HG03025 (cell line): ENCODE results near the gene TMEM61.

ENCODE experiments used
- ATAC-seq: cut with Tn5 transposase; IDR thresholded peaks from one replicate; pipeline ENCODE4 v1.9.1; 2021; ENCODE audit warnings: mild to moderate bottlenecking, moderate library complexity; ENCODE audit not compliant: unreplicated experiment, low FRiP score

Gene TMEM61

DNA sequence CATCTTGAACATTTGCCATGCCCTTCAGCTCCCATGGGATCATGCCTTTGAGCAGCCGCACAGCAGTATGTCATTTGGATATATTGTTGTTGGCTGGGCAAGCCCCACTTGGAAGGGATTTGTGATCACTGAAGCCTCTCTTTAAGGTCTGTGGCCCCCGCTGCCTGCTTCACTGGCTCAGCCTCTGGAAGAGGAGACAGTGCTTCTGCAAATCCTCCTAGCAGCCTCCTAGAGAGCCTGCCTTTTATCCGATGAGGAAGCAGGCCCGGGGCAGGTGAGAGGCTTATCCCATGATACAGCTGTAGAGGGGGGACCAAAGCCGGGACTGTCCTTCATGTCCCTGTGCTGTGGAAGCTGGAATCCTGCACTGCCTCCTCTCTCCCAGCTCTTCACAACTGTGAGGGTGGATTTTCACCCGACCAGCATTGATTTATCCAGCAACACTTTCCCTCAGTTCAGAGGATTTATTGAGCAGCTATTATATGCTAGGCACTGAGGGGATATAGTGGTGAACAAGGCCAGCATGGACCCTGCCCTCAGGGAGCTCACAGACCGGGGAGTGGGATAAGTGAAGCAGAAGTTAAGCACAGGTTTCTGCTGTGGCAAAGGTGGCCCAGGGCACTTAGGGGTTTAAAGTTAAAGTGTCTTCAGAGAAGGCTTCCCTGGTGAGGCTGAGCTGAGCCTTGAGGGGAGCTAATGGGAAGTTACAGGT, 3.9 kb downstream of the TMEM61 start:
- ATAC-seq = no peak

DNA sequence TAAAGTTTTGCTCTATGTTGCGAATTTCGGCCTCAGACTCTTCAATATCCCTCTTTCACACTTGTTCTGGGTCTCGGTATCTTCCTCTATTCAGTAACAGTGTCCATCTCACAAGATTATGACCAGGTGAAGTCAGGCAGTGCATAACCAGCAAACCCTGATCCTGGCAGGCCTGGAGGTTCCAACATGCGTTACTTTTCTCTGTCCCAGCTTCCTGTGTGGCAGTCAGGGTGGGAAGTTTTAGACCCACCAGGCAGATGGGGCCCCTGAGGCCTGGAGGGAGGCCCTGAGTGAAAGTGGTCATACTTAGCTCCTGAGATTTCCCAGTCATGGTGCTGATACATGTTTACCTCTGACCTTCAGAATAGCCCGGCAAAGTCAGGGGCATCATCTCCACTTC, 5.1 kb downstream of the TMEM61 start:
- no peak for ATAC-seq

DNA sequence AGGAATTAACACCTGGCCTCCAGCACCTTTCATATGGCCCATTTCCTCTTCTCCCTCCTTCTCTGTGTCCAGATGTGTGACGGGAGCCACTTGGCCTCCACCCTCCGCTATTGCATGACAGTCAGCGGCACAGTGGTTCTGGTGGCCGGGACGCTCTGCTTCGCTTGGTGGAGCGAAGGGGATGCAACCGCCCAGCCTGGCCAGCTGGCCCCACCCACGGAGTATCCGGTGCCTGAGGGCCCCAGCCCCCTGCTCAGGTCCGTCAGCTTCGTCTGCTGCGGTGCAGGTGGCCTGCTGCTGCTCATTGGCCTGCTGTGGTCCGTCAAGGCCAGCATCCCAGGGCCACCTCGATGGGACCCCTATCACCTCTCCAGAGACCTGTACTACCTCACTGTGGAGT, 5.6 kb downstream of the TMEM61 start:
- no peak for ATAC-seq

DNA sequence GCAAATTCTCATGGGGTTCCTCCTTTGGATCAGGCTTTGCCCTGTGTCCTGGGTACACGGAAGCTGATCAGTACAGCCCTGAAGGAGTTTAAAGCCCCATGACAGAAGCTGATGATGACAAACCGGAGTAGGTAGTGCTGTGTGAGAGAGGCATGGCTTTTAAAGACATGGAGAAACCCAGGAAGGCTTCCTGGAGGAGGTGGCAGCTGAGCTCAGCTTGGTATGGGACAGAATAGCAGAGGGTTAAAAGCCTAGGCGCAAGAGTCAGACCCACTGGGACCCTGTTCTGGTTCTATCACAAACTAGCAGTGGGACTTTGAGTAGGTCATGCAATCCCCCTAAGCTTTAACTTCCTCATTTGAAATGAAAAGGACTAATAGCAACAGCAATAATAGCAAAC, 6.1 kb downstream of the TMEM61 start:
- ATAC-seq = no peak

- ATAC-seq = no peak
Measured at GRCh38 chr1:54987427-54987826, 7.0 kb downstream of the TMEM61 start.

DNA sequence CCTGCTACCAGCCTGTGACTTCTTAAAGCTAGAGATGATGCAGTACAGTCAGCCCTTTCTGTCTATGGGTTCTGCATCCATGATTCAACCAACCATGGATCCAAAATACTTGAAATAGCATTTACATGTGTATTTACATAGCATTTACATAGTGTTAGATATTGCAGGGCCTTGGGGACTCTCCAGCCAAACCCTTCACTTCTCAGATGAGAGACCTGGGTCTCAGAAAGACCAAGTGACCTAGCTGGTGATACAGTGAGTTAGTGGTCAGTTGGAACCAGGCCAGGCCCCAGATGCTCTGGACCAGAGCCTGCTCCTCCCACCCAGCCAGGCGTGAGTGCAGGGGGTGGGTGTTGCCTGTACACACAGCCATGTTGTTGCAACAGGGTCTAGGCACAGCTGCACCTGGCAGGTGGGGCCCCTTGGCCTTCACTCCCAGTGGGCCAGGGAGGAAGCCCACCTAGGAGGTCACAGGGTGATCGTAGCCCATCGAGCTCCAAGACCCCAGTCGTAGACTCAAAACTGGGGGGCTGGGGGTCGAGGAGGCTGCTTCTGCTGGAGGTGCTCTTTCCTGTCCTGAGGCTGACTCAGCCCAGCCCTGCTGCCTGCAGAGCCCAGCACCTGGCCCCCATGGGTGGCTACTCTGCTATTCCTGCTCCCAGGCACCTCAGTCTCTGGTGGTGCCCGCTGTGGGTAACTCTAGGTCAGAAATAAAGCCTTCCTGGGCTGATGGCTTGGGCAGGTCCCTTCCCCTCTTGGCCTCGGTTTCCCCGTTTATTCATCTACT, 7.7 kb downstream of the TMEM61 start:
- ATAC-seq = no peak

GRCh38 chr1:54988975-54989374, 8.5 kb downstream of the TMEM61 start:
- no peak for ATAC-seq

DNA sequence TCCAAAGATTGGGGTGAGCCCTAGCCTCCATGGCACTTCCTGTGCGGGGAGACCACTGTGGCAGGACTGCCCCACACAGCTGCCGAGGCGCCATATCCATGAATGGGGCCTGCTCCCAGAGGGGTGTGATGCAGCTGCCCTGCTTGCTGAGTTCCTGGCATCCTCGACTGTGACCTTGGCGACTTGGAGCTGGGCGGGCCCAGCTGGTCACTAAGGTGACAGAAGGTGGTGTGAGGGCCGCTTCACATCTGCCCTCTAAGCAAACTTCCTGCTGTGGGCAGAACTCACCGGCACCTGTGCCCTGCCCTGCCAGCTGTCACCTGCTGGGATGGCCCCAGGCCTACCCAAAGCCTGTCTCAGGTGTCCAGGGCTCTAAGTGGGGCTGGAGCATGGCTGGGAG, 9.0 kb downstream of the TMEM61 start:
- ATAC-seq = no peak

DNA sequence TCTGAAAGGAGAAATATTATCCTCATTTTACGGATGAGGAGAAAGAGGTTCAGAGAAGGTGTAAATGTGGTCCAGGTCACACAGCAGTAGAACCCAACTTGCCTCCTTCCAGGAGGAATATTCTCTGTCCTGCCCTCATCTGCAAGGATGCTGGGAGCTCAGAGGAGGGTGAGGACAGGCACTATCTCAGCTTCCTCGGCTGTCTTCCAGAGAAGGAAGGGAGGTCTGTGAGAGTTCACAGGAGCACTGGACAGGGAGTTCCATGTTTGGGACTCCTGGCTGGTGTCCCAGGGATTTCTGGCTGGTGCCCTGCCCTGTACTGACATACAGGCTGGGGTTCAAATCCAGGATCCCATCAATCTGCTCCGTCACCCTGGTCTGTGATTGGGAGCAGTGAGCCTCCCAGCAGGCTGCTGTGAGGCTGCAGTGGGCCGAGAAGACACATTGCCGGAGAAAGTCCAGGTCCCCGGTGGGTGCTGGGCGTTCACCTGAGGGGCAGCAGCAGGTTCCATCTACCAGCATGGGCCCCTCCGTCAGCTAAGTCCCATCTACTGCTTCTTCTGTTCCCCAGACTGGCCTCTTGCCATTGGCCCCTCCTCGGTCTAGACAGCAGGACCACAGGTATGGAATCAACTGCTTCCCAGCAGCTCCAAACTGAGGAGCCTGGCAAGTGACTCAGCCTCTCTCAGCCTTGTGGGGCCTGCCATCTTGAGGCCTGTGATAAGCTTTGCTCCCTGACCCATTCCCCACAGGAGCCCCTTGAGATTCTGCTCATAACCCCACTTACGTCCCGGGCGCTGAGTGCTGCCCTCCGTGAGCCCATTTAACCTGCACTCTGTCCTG, 9.8 kb downstream of the TMEM61 start:
- ATAC-seq = no peak

DNA sequence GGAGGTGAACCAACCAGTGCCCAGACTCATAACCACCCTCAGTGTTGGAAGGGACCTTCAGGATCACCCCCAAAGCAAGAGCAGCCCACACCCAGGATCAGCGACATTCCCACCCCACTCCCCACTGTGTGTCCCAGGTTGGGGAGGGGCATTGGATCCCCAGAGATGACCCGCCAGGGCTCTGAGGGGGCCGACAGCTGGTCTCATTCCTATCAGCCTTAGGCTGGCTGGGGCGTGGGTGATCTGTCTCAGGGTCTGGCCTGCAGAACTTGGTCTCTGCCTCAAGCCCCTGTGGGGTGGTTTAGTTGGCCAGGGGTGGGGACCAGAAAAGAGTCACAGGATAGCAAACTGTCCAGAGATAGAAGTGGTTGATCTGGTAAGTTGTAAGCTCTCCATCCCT, 10.5 kb downstream of the TMEM61 start:
- ATAC-seq = no peak

- no peak for ATAC-seq
Measured at GRCh38 chr1:54991939-54992338, 11.5 kb downstream of the TMEM61 start.

DNA sequence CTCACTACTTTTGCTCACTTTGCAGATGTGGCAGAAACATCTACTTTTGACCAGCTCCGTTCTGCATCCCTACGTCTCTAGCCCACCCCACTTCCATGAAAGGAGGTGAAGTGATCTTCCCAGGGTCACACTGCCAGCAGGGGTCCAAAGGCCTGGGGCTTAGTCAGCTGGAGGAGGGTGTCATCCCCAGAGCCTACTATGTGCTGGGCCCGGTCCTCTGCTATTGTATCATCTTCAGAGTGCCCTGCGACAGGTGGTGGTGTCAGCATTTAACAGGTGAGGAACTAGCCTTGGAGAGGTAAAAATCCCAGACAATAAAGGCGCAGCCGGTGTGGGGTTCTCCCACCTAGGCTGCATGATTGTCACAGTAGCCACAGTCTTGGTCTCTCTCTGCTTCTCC, 12.7 kb downstream of the TMEM61 start:
- no peak for ATAC-seq

GRCh38 chr1:54994355-54994990, 14.0 kb downstream of the TMEM61 start:
- no peak for ATAC-seq

GRCh38 chr1:54995013-54995760, 14.8 kb downstream of the TMEM61 start:
- no peak for ATAC-seq

DNA sequence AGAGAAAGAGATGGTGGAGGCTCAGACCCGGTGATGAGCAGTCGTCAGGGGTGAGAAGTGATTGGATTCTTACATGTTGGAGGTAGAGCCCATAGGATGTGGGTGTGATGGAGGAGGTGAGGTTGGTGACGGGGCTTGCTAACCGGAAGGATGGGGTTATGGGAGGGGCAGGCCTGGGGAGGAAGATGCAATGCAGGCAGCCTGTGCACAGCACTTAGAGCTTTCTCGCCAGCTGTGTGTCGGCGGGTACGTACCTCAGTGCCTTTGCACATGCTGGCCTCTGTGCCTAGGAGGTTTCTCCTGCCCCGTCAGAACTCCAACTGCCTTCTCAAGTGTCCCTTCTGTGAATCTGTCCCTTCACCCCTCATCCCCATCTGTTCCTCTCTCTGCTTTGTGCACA, 15.4 kb downstream of the TMEM61 start:
- no peak for ATAC-seq

GRCh38 chr1:54996359-54996868, 16.0 kb downstream of the TMEM61 start:
- no peak for ATAC-seq

DNA sequence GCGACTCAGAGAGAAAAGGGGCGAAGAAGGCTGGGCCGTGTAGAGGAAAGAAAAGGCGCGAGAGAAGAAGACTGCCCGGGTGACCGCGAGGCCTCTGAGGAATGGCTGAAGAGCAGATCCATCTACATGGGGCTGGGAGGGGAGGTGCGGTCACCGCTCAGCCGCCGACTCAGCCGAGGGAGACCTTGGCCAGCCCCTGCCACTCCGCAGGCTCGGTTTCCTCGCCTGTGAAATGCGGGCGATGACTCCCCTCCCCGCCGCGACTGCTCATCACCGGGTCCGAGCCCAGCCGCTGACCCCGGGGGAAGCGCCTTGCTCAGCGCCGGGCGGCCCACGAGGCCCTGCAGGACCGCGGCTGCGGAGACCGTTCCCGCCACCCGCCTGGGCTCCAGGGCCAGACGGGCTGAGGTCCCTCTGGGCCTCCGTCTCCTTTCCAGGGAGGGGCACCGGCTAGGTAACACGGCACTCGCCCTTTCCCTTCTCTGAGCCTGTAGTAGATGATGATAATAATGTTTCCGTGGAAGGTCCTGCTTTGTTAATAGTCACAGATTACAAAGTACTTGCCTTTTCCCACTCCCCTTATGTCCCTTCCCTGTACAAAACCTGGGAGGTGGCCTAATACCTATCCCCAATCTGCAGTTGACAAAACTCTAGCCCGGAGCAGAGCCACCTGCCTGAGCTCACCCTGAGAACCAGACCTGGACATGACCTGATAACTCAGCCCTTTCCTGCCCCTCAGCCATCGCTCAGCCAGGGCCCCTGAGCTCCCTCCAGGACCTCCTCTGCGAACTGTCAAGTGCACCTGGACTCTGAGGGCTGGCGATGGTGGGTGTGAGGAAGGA, 16.7 kb downstream of the TMEM61 start:
- no peak for ATAC-seq

DNA sequence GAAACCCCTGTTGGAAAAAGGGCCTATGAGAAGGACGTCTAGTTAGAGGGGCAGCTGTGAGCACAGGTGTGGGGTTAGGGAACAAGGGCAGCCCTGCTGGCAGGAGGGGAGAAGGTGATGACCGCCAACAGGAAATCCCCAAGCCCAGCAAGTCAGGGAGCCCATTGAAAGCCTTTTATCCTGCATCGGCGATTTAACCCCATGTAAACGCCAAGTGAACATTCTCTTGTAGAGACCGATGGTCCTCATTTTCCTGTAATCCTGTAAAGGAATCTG, 17.2 kb downstream of the TMEM61 start:
- no peak for ATAC-seq

DNA sequence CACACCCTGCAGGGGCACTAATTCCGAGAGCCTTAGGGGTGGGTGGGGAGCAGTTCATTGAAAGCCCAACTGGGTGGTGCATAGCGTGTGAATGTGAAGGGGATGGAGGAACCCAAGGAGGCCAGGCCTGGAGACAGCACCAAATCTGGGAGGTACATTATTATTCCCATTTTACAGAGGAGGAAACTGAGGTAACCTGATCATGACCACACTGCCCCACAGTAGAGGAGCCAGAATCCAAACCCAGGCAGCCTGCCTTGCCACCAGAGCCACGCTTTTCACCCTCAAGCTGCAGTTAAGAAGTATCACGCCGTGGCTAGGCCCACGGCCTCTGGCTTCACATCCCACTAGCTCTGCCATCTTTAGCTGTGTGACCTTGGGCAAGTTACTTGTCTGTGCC, 17.7 kb downstream of the TMEM61 start:
- ATAC-seq = no peak
